Prostate gland (tissue), 2 donors: ENCODE results near the gene TAS2R20. TPM values are rescaled to one million over a fixed set of nuclear protein-coding genes. Genes with fewer than 3 reads are reported as not detected.

Experiments
- DNase-seq: peaks from one replicate; pipeline ENCODE4 v3.0.0-alpha.2; 2019; ENCODE audit warnings: low spot score
- H3K27ac ChIP-seq, 2 donors: fragments of 200-600 bp; sonication (generic); 2 replicates each; pipeline ENCODE4 v1.5.1; 2017 to 2019
- H3K27me3 ChIP-seq: fragments of 200-600 bp; sonication (generic); replicated peaks from 2 replicates; pipeline ENCODE4 v1.5.1; 2019; ENCODE audit not compliant: insufficient read depth
- H3K36me3 ChIP-seq, 2 donors: fragments of 200-600 bp; sonication (generic); 1 replicate in 1 of 2; 2 replicates in 1 of 2; pipeline versions ENCODE4 v1.5.1 to v1.8.1; 2017 to 2019
- H3K4me1 ChIP-seq: fragments of 200-600 bp; sonication (generic); replicated peaks from 2 replicates; pipeline ENCODE4 v1.5.1; 2019
- H3K4me3 ChIP-seq, 2 donors: fragments of 200-600 bp; sonication (generic); 2 replicates each; pipeline ENCODE4 v1.5.1; 2017 to 2019
- H3K9me3 ChIP-seq: fragments of 200-600 bp; sonication (generic); 2 replicates; pipeline ENCODE4 v1.5.1; 2017
- POLR2A ChIP-seq: fragments of 450-650 bp; IDR thresholded peaks from one replicate; pipeline ENCODE4 v1.6.1; 2016; ENCODE audit warnings: antibody characterized with exemption, mild to moderate bottlenecking
- POLR2AphosphoS5 ChIP-seq: sonication (generic); formaldehyde crosslinking; IDR thresholded peaks from one replicate; pipeline ENCODE4 v1.6.1; 2017; ENCODE audit warnings: antibody characterized with exemption
- WGBS: methylation state at CpG from one replicate; pipeline ENCODE4 v1.1.5; 2018; 5-methylcytosine and 5-hydroxymethylcytosine counted together
- intact Hi-C: fragments of 100-400 bp; cut with DNase I; formaldehyde crosslinking; loops from one replicate; pipeline ENCODE4 v1.14.2; 2022
- total RNA-seq, 2 donors: library from RNA; depleted of rRNA; stranded (reverse); fragments of >200 nt; gene quantifications; one replicate each; pipeline ENCODE4 v1.1.0, GENCODE V29; 2016
- TF ChIP-seq, protein P1 (sequence below), 4 experiments: fragments of 200-600 bp in 2 of 4; fragments of 450-650 bp in 2 of 4; sonication (generic) in 2 of 4; IDR thresholded peaks; 1 replicate in 3 of 4; 2 replicates in 1 of 4; pipeline ENCODE4 v1.5.1; 2016 to 2019; ENCODE audit warnings: antibody characterized with exemption in 4 of 4, mild to moderate bottlenecking in 2 of 4, moderate library complexity in 2 of 4

TAS2R20 gene
- total RNA-seq, 2 donors from 2014 or later, result 1.2 to 3.6 TPM

DNA sequence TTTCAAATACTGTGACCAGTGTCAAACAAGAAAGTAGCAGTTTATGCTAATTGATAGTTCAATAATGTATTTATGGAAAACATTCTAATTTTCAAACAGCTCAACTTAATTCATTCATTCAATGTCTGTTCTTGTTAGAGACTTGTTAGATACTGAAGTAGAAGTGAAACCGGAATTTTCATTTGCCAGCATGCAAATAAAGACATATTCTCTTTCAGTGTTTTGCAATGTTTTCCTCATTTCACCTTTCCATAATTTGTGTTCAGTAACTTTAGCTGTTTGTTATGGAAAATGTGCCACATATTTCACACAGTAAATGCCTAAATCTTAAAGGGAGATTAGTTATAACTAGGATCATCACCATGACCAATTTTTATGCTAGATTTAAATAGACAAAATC, 32.6 kb downstream of the TAS2R20 start:
- Histone ChIP-seq H3K4me3 (no peak overlapping the region), H3K36me3 (no peaks in the 10 kb centered on the region), H3K9me3 (no peaks in the 10 kb centered on the region), H3K4me1 (no peaks in the 10 kb centered on the region), H3K27ac (no peak overlapping the region), H3K27me3 (no peaks in the 10 kb centered on the region)
- TF ChIP-seq, protein P1, sequence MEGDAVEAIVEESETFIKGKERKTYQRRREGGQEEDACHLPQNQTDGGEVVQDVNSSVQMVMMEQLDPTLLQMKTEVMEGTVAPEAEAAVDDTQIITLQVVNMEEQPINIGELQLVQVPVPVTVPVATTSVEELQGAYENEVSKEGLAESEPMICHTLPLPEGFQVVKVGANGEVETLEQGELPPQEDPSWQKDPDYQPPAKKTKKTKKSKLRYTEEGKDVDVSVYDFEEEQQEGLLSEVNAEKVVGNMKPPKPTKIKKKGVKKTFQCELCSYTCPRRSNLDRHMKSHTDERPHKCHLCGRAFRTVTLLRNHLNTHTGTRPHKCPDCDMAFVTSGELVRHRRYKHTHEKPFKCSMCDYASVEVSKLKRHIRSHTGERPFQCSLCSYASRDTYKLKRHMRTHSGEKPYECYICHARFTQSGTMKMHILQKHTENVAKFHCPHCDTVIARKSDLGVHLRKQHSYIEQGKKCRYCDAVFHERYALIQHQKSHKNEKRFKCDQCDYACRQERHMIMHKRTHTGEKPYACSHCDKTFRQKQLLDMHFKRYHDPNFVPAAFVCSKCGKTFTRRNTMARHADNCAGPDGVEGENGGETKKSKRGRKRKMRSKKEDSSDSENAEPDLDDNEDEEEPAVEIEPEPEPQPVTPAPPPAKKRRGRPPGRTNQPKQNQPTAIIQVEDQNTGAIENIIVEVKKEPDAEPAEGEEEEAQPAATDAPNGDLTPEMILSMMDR (IDR thresholded peaks at IDR 0.05), result no peak
- TF ChIP-seq POLR2A (no peak), POLR2AphosphoS5 (no peak)
- 97% methylated on average over 1 of the region's 1 CpG for WGBS
- no peak for DNase-seq
- intact Hi-C loops, result no loop called here

DNA sequence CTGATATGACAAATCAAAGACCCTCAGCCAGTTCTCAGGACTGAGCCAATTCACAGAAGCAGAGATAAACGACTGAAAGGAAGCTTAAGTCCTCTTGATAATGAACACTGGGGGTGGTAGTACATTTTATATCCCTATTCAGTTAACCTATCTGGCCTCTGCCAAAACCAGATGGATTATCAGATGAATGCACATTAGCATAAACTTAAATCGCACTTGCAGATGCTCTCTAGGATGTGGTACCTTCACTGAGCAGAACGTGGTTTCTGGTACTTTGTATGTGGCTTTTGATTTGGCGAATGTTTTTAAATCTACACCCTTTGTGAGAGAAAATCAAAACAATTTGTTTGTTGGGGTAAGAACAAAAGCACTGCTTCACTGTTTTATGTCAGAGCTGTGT, 37.9 kb downstream of the TAS2R20 start:
- intact Hi-C loops, result no loop called here
- 67% methylated on average over 4 of the region's 4 CpGs for WGBS
- no peaks in the 10 kb centered on the region for H3K9me3 ChIP-seq
- no peaks in the 10 kb centered on the region for H3K27me3 ChIP-seq
- no peak for DNase-seq
- no peaks in the 10 kb centered on the region for H3K4me1 ChIP-seq
- no peaks in the 10 kb centered on the region for H3K36me3 ChIP-seq
- TF ChIP-seq, protein P1 (IDR thresholded peaks at IDR 0.05), result no peak
- TF ChIP-seq POLR2AphosphoS5, result no peak
- TF ChIP-seq POLR2A, result no peak
- H3K4me3 ChIP-seq, result no peak overlapping the region
- no peak overlapping the region for H3K27ac ChIP-seq

DNA sequence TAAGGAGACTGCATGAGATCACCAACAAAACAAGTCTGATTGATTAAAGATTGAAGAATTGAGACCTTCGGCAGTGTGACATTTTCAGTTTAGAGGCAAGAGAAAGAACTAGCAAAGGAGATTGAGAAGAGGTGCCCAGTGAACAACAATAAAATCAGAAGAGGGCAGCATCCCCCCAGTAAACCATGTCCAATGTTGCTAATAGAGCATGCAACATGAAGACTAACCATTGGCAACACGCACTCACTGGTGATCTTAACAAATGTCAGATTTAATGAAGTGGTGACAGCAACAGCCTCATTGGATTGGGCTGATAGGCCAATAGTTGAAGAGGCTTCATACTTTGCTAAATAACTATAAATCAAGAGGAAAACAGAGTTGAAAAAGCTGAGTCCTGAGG, 38.3 kb downstream of the TAS2R20 start:
- Histone ChIP-seq H3K4me1 (no peaks in the 10 kb centered on the region), H3K27ac (no peak overlapping the region), H3K4me3 (no peak overlapping the region), H3K9me3 (no peaks in the 10 kb centered on the region), H3K36me3 (no peaks in the 10 kb centered on the region), H3K27me3 (no peaks in the 10 kb centered on the region)
- DNase-seq, result no peak
- intact Hi-C loops, result no loop called here
- WGBS, result 94% methylated on average over 2 of the region's 2 CpGs
- TF ChIP-seq, protein P1 (IDR thresholded peaks at IDR 0.05), result no peak
- TF ChIP-seq POLR2A (no peak), POLR2AphosphoS5 (no peak)

DNA sequence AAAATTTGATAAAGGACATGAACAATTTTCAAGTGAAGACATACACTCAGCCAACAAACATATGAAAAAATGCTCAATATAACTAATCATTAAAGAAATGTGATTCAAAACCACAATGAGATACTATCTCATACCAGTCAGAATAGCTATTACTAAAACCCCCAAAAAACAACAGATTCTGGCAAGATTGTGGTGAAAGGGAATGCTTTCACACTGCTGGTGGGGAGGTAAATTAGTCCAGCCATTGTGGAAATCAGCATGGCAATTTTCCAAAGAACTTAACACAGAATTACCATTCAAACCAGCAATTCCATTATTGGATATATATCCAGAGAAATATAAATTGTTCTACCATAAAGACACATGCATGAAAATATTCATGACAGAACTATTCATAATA, 40.4 kb downstream of the TAS2R20 start:
- DNase-seq, result no peak
- Histone ChIP-seq H3K4me1 (no peaks in the 10 kb centered on the region), H3K4me3 (no peak overlapping the region), H3K27ac (no peak overlapping the region), H3K9me3 (no peaks in the 10 kb centered on the region), H3K36me3 (no peaks in the 10 kb centered on the region), H3K27me3 (no peaks in the 10 kb centered on the region)
- intact Hi-C loops, result no loop called here
- TF ChIP-seq, protein P1 (IDR thresholded peaks at IDR 0.05), result no peak
- no peak for TF ChIP-seq POLR2A
- TF ChIP-seq POLR2AphosphoS5, result no peak

DNA sequence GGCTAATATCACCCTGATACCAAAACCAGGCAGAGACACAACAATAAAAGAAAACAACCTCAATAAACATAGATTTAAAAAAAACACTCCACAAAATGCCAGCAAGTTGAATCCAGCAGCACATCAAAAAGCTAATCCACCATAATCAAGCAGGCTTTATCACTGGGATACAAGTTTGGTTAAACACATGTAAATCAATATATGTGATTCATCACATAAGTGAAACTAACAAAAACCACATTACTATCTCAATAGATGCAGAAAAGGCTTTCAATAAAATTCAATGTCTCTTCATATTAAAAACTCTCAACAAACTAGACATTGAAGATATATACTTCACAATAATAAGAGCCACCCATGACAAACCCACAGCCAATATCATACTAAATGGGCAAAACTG, 42.0 kb downstream of the TAS2R20 start:
- Histone ChIP-seq H3K4me1 (no peaks in the 10 kb centered on the region), H3K4me3 (no peak overlapping the region), H3K27me3 (no peaks in the 10 kb centered on the region), H3K9me3 (no peaks in the 10 kb centered on the region), H3K27ac (no peak overlapping the region), H3K36me3 (no peaks in the 10 kb centered on the region)
- no peak for DNase-seq
- intact Hi-C loops, result no loop called here
- TF ChIP-seq POLR2AphosphoS5 (no peak), POLR2A (no peak)
- TF ChIP-seq, protein P1 (IDR thresholded peaks at IDR 0.05), result no peak
